IMR-90 (cell line): ENCODE data around the gene FAM171A1. TPM values are rescaled to one million over a fixed set of nuclear protein-coding genes. Genes with fewer than 3 reads are reported as not detected.

Experiments used
- ATAC-seq: fragments of 200-7000 bp; cut with Tn5 transposase; 2 replicates; pipeline ENCODE4 v1.9.1; 2020; ENCODE audit warnings: low read depth, mild to moderate bottlenecking, moderate library complexity
- BruUV-seq: library from RNA; stranded (reverse); fragments of 400-500 nt; replicated peaks from 2 replicates; lab custom pipeline; 2021; lab: Mats Ljungman, UMichigan
- CTCF ChIA-PET: fragments of 300-600 bp; formaldehyde crosslinking; extraction: SDS; loops from one replicate; lab custom pipeline; 2021; ENCODE audit warnings: antibody characterized with exemption; lab: Yijun Ruan, JAX
- POLR2A ChIA-PET: fragments of 300-600 bp; sonication (Branson Sonifier 250); formaldehyde crosslinking; loops from one replicate; lab custom pipeline; 2022; ENCODE audit warnings: antibody characterized with exemption; ENCODE audit not compliant: unreplicated experiment; lab: Charles Lee
- DNase-seq: peaks from one replicate; pipeline ENCODE4 v3.0.0; 2013
- H2AFZ ChIP-seq: replicated peaks from 2 replicates; pipeline ENCODE3; 2013; ENCODE audit warnings: low read length, mild to moderate bottlenecking; ENCODE audit not compliant: poor library complexity
- H2AK5ac ChIP-seq: 2 replicates; pipeline ENCODE4 v1.6.1; 2013; ENCODE audit warnings: low read depth, low read length, inconsistent platforms
- H2AK9ac ChIP-seq: replicated peaks from 2 replicates; pipeline ENCODE3; 2013; ENCODE audit warnings: mild to moderate bottlenecking, low read depth, low read length, moderate library complexity; ENCODE audit not compliant: poor library complexity
- H2BK120ac ChIP-seq: 2 replicates; pipeline ENCODE4 v1.6.1; 2013; ENCODE audit warnings: low read depth, low read length, inconsistent platforms
- H2BK15ac ChIP-seq: 3 replicates; pipeline ENCODE4 v1.6.1; 2013; ENCODE audit warnings: low read depth, low read length, inconsistent platforms
- H2BK20ac ChIP-seq: 2 replicates; pipeline ENCODE4 v1.6.1; 2013; ENCODE audit warnings: low read depth, mild to moderate bottlenecking, inconsistent platforms, low read length, moderate library complexity
- H2BK5ac ChIP-seq: 2 replicates; pipeline ENCODE4 v1.6.1; 2013; ENCODE audit warnings: mild to moderate bottlenecking, low read depth, low read length, inconsistent platforms; ENCODE audit not compliant: poor library complexity, severe bottlenecking
- H3K14ac ChIP-seq: replicated peaks from 2 replicates; pipeline ENCODE4 v1.6.1; 2013; ENCODE audit warnings: low read depth, low read length, inconsistent platforms
- H3K18ac ChIP-seq: 2 replicates; pipeline ENCODE4 v1.6.1; 2013; ENCODE audit warnings: low read depth, low read length, control low read depth
- H3K23ac ChIP-seq: 2 replicates; pipeline ENCODE4 v1.6.1; 2013; ENCODE audit warnings: low read depth, low read length, inconsistent platforms
- H3K27ac ChIP-seq: 2 replicates; pipeline ENCODE4 v1.5.1; 2013; ENCODE audit warnings: mild to moderate bottlenecking, control low read depth, low read length; ENCODE audit not compliant: insufficient read depth
- H3K27me3 ChIP-seq: 2 replicates; pipeline ENCODE4 v1.6.1; 2013; ENCODE audit warnings: low read length; ENCODE audit not compliant: control insufficient read depth, insufficient read depth
- H3K36me3 ChIP-seq: 2 replicates; pipeline ENCODE4 v1.6.1; 2013; ENCODE audit warnings: low read length, mixed read lengths; ENCODE audit not compliant: control insufficient read depth, insufficient read depth
- H3K4ac ChIP-seq: 2 replicates; pipeline ENCODE4 v1.6.1; 2013; ENCODE audit warnings: low read depth, low read length, inconsistent platforms
- H3K4me1 ChIP-seq: 2 replicates; pipeline ENCODE4 v1.6.1; 2013; ENCODE audit warnings: low read length, mixed read lengths; ENCODE audit not compliant: control insufficient read depth, insufficient read depth
- H3K4me2 ChIP-seq: 2 replicates; pipeline ENCODE4 v1.6.1; 2013; ENCODE audit warnings: low read depth, mild to moderate bottlenecking, control low read depth, low read length, moderate library complexity
- H3K4me3 ChIP-seq: 2 replicates; pipeline ENCODE4 v1.5.1; 2013; ENCODE audit warnings: low read depth, mild to moderate bottlenecking, control low read depth, low read length, moderate library complexity; ENCODE audit not compliant: insufficient read depth
- H3K56ac ChIP-seq: 2 replicates; pipeline ENCODE4 v1.6.1; 2013; ENCODE audit warnings: low read length, inconsistent platforms; ENCODE audit not compliant: insufficient read depth; ENCODE audit errors: extremely low read depth
- H3K79me1 ChIP-seq, 2 experiments: 2 replicates each; pipeline ENCODE4 v1.6.1; 2013; ENCODE audit warnings: low read length in 2 of 2, inconsistent platforms in 1 of 2, low read depth in 1 of 2
- H3K9ac ChIP-seq: 2 replicates; pipeline ENCODE4 v1.6.1; 2013; ENCODE audit warnings: low read depth, low read length, control low read depth
- H3K9me1 ChIP-seq: 2 replicates; pipeline ENCODE4 v1.6.1; 2013; ENCODE audit warnings: low read length, inconsistent platforms; ENCODE audit not compliant: insufficient read depth
- H3K9me3 ChIP-seq: 2 replicates; pipeline ENCODE4 v1.6.1; 2013; ENCODE audit warnings: low read length; ENCODE audit not compliant: control insufficient read depth, insufficient read depth
- H4K20me1 ChIP-seq: 2 replicates; pipeline ENCODE4 v1.6.1; 2013; ENCODE audit warnings: low read length, inconsistent platforms; ENCODE audit not compliant: insufficient read depth
- H4K5ac ChIP-seq: 2 replicates; pipeline ENCODE4 v1.6.1; 2013; ENCODE audit warnings: mild to moderate bottlenecking, low read depth, low read length, control low read depth
- H4K8ac ChIP-seq, 2 experiments: 2 replicates each; pipeline ENCODE4 v1.6.1; 2013; ENCODE audit warnings: low read depth in 2 of 2, low read length in 2 of 2, control low read depth in 1 of 2, inconsistent platforms in 1 of 2
- H4K91ac ChIP-seq: 2 replicates; pipeline ENCODE4 v1.6.1; 2013; ENCODE audit warnings: low read depth, low read length, inconsistent platforms; ENCODE audit not compliant: insufficient read depth
- BHLHE40 ChIP-seq: fragments of 150-350 bp; IDR thresholded peaks from 2 replicates; pipeline ENCODE4 v1.6.1; 2016; ENCODE audit warnings: mild to moderate bottlenecking, low read depth, low read length
- CEBPB ChIP-seq: IDR thresholded peaks from 2 replicates; pipeline ENCODE4 v1.6.1; 2012; ENCODE audit warnings: low read depth, low read length, improper control_type of control experiment
- CHD1 ChIP-seq: IDR thresholded peaks from 2 replicates; pipeline ENCODE4 v1.6.1; 2012; ENCODE audit warnings: low read depth, low read length, improper control_type of control experiment
- ELK1 ChIP-seq: fragments of 150-350 bp; IDR thresholded peaks from 2 replicates; pipeline ENCODE4 v1.6.1; 2016; ENCODE audit warnings: low read depth, mild to moderate bottlenecking, low read length, moderate library complexity, borderline replicate concordance
- FOS ChIP-seq: fragments of 150-350 bp; IDR thresholded peaks from 2 replicates; pipeline ENCODE4 v1.6.1; 2016; ENCODE audit warnings: low read depth, low read length
- MAFK ChIP-seq: IDR thresholded peaks from 2 replicates; pipeline ENCODE4 v1.6.1; 2012; ENCODE audit warnings: low read depth, low read length, improper control_type of control experiment
- MAZ ChIP-seq: IDR thresholded peaks from 2 replicates; pipeline ENCODE4 v1.6.1; 2012; ENCODE audit warnings: low read depth, mild to moderate bottlenecking, low read length, improper control_type of control experiment, moderate library complexity, borderline replicate concordance
- MXI1 ChIP-seq: IDR thresholded peaks from 2 replicates; pipeline ENCODE4 v1.6.1; 2012; ENCODE audit warnings: low read depth, mild to moderate bottlenecking, low read length, moderate library complexity, borderline replicate concordance
- NFE2L2 ChIP-seq: fragments of 150-350 bp; IDR thresholded peaks from 2 replicates; pipeline ENCODE4 v1.6.1; 2016; ENCODE audit warnings: low read depth, mild to moderate bottlenecking, low read length
- POLR2A ChIP-seq: IDR thresholded peaks from 2 replicates; pipeline ENCODE4 v1.6.1; 2012; ENCODE audit warnings: mild to moderate bottlenecking, low read depth, low read length
- RAD21 ChIP-seq: IDR thresholded peaks from 2 replicates; pipeline ENCODE4 v1.6.1; 2012; ENCODE audit warnings: low read length, improper control_type of control experiment
- RCOR1 ChIP-seq: IDR thresholded peaks from 2 replicates; pipeline ENCODE4 v1.6.1; 2012; ENCODE audit warnings: mild to moderate bottlenecking, low read length, improper control_type of control experiment; ENCODE audit not compliant: insufficient replicate concordance
- RFX5 ChIP-seq: IDR thresholded peaks from 2 replicates; pipeline ENCODE4 v1.8.0; 2012; ENCODE audit warnings: low read depth, mild to moderate bottlenecking, low read length, moderate library complexity
- SMC3 ChIP-seq: fragments of 150-350 bp; IDR thresholded peaks from 2 replicates; pipeline ENCODE4 v1.6.1; 2016; ENCODE audit warnings: low read depth, mild to moderate bottlenecking, antibody characterized with exemption, low read length, moderate library complexity
- WGBS, 2 experiments: methylation state at CpG; one replicate each; pipeline versions ENCODE4 v1.1.5 to v1.1.7; 2013; ENCODE audit warnings: missing lambda C conversion rate in 2 of 2; ENCODE audit not compliant: insufficient read length in 1 of 2; ENCODE audit errors: extremely low coverage in 2 of 2; 5-methylcytosine and 5-hydroxymethylcytosine counted together
- dilution Hi-C: fragments of 300-500 bp; cut with HindIII; formaldehyde crosslinking; loops from one replicate; pipeline ENCODE4 v1.14.3; 2018; ENCODE audit warnings: low sequenced_read_pairs; ENCODE audit not compliant: unreplicated experiment
- in situ Hi-C: fragments of 300-500 bp; cut with MboI; formaldehyde crosslinking; loops from 3 replicates; pipeline ENCODE4 v1.14.3; 2019; ENCODE audit warnings: low sequenced_read_pairs, inconsistent platforms, mixed read lengths
- intact Hi-C: fragments of 100-400 bp; cut with micrococcal nuclease; formaldehyde crosslinking; loops from 2 replicates; pipeline ENCODE4 v1.10.0; 2022
- polyA plus RNA-seq, 3 experiments: library from polyadenylated mRNA; depleted of rRNA; stranded (reverse); fragments of >200 nt; gene quantifications; 2 replicates each; pipeline ENCODE4 v1.2.3, GENCODE V29; 2012; ENCODE audit warnings: low replicate concordance in 1 of 3
- total RNA-seq: library from RNA; depleted of rRNA; stranded (reverse); fragments of >200 nt; gene quantifications from 2 replicates; pipeline ENCODE4 v1.2.3, GENCODE V29; 2012
- TF ChIP-seq, protein P1 (sequence below): fragments of 150-350 bp; IDR thresholded peaks from 2 replicates; pipeline ENCODE4 v1.6.1; 2017; ENCODE audit warnings: mild to moderate bottlenecking, antibody characterized with exemption, low read length, low read depth
- TF ChIP-seq, protein P2 (sequence below): conservative IDR thresholded peaks from 2 replicates; pipeline ENCODE4 v1.5.1; 2012; ENCODE audit warnings: mild to moderate bottlenecking, low read depth, low read length, improper control_type of control experiment

The FAM171A1 gene
- total and polyA plus RNA-seq, 2 of the 4 experiments (the other 2 are of a cell fraction), result 20.3 to 30.6 TPM

DNA sequence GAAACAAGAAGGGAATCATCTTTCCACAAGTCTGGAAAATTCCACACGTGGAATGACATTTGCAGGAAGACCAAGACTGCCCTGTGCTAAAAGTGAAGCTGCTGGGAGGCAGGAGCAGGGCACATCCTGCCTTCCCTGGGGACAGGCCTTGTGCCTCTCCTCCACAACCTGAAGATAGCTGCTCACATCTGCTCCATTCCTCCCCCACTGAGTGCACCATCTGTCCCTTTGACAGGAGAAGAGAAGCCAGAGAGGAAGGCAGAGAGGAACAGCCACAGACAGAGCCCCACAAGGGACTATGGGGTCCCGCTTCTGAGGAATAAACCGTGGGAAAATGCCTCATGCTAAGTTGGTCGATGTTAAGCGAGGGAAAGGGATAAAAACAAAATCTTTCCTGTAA is 15.9 kb upstream of the FAM171A1 start:
- no TSS peak for BruUV-seq
- no peaks in the 10 kb centered on the region; the same call in 1 of the 2 replicates for H4K20me1 ChIP-seq
- no peaks in the 10 kb centered on the region for H3K79me1 ChIP-seq
- CTCF ChIA-PET, result interaction anchor here (1.0 kb wide), 1 partner anchor 16 kb away, joined by 6 read pairs; the partner anchor contains the start of gene FAM171A1
- dilution Hi-C loops (no loop called here), in situ Hi-C loops (no loop called here), intact Hi-C loops (no loop called here)
- no peaks in the 10 kb centered on the region for H3K4me1 ChIP-seq
- H2BK20ac ChIP-seq, result no peak overlapping the region
- H3K4ac ChIP-seq, result no peak overlapping the region
- H4K5ac ChIP-seq, result no peak overlapping the region
- H2BK5ac ChIP-seq, result no peak overlapping the region
- H2BK15ac ChIP-seq, result no peak overlapping the region
- H3K9ac ChIP-seq, result no peak overlapping the region
- H3K4me2 ChIP-seq, result no peak overlapping the region
- H2AK5ac ChIP-seq, result no peak overlapping the region
- no peak overlapping the region for H2AK9ac ChIP-seq
- no peak for ATAC-seq
- POLR2A ChIA-PET, result no interaction called here
- no peak overlapping the region for H2BK120ac ChIP-seq
- no peak overlapping the region for H3K27ac ChIP-seq
- H3K9me3 ChIP-seq, result no peaks in the 10 kb centered on the region
- no peak overlapping the region for H3K4me3 ChIP-seq
- no peaks in the 10 kb centered on the region for H3K36me3 ChIP-seq
- 0% methylated on average over 1 of the region's 5 CpGs; no CpG with 5 or more reads in 1 of the 2 experiments for WGBS, 2 experiments
- H3K9me1 ChIP-seq, result 0 out of 2 replicates have a peak, but pooled peaks cover 2% of the 10 kb centered on the region
- no peak overlapping the region for H3K56ac ChIP-seq
- no peak overlapping the region for H3K14ac ChIP-seq
- TF ChIP-seq RCOR1 (no peak), MAZ (no peak), POLR2A (no peak), RAD21 (no peak), FOS (no peak), ELK1 (no peak), CHD1 (no peak), RFX5 (no peak), CEBPB (no peak), MXI1 (no peak), MAFK (no peak), NFE2L2 (no peak), BHLHE40 (no peak), SMC3 (no peak)
- TF ChIP-seq, protein P1, sequence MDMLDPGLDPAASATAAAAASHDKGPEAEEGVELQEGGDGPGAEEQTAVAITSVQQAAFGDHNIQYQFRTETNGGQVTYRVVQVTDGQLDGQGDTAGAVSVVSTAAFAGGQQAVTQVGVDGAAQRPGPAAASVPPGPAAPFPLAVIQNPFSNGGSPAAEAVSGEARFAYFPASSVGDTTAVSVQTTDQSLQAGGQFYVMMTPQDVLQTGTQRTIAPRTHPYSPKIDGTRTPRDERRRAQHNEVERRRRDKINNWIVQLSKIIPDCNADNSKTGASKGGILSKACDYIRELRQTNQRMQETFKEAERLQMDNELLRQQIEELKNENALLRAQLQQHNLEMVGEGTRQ, result no peak
- TF ChIP-seq, protein P2, sequence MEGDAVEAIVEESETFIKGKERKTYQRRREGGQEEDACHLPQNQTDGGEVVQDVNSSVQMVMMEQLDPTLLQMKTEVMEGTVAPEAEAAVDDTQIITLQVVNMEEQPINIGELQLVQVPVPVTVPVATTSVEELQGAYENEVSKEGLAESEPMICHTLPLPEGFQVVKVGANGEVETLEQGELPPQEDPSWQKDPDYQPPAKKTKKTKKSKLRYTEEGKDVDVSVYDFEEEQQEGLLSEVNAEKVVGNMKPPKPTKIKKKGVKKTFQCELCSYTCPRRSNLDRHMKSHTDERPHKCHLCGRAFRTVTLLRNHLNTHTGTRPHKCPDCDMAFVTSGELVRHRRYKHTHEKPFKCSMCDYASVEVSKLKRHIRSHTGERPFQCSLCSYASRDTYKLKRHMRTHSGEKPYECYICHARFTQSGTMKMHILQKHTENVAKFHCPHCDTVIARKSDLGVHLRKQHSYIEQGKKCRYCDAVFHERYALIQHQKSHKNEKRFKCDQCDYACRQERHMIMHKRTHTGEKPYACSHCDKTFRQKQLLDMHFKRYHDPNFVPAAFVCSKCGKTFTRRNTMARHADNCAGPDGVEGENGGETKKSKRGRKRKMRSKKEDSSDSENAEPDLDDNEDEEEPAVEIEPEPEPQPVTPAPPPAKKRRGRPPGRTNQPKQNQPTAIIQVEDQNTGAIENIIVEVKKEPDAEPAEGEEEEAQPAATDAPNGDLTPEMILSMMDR, result no peak
- H4K8ac ChIP-seq, result no peak overlapping the region
- DNase-seq, result no peak
- peak overlapping the region; percentile 32 for H2AFZ ChIP-seq
- no peak overlapping the region for H4K91ac ChIP-seq
- H3K18ac ChIP-seq, result no peak overlapping the region
- H3K23ac ChIP-seq, result 0 out of 2 replicates have a peak overlapping the region, but pooled peaks have one; percentile 27
- H3K27me3 ChIP-seq, result peaks cover 25% of the 10 kb centered on the region
